HG03045 (cell line): ENCODE data around the gene IQCC.
A peak's percentile ranks its signal among the peaks of the same experiment; 100 is the strongest.

Source experiments
- ATAC-seq: cut with Tn5 transposase; IDR thresholded peaks from one replicate; pipeline ENCODE4 v1.9.1; 2021; ENCODE audit warnings: mild to moderate bottlenecking, moderate library complexity; ENCODE audit not compliant: unreplicated experiment

The IQCC gene

DNA sequence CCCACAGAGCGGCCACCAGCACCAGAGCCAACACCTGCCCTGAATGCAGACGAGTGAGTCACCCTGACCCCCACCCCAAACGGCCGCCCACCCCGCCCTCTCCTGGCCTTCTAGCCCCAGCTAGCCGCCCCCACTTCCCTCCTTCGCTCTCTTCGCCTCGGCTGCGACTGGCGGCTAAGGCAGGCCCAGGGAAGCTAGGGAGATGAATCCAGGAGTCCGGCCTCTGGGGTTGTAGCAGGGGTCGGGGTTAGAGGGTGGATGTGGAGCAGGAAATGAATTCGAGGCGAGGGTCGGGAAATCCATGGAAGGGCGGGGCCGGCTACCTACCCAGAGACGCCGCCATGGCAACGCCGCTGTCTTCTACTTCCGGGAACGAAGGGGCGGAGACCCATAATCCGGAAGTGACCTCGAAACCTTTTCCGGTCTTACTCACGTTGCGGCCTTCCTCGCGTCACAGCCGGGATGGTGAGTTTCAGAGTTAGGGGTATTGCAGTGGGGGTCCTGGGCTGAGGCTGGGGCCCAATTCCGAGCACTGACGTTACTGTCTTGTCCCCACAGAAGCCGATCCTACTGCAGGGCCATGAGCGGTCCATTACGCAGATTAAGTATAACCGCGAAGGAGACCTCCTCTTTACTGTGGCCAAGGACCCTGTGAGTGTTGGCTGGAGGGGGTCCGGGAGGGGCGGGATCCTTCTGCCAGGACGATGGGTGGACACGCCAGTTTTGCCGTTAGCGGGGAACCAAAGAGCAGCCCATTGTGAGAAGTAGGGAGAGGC lies 16.7 kb downstream of the IQCC start, which contains the start of the genes EIF3I and TMEM234:
Gene EIF3I (plus strand): TSS at position 428 of the 776 bp plus-strand sequence. CDS start 35 bp downstream, at position 463.
Gene TMEM234 (minus strand): TSS at position 374 of the 776 bp plus-strand sequence. CDS start 31 bp downstream, at position 343.
- ATAC-seq, result peak; percentile 94

DNA sequence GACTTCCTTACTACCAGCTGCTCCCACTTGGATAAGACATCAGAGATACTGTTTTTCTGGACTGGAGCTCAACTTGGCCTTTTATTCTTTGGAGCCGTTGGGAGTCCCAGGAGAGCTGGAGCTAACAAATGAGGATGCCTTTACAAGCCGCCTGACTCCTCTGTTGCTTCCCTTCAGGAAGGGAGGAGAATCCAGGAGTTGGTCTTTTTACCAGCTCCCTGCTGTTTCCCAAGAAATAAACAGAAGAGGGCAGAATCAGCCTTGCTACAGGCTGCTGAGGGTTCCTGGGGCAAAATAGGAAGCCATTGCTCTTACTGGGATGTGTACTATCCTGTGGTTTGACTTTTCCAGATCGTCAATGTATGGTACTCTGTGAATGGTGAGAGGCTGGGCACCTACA lies 18.2 kb downstream of the IQCC start:
- ATAC-seq, result no peak

DNA sequence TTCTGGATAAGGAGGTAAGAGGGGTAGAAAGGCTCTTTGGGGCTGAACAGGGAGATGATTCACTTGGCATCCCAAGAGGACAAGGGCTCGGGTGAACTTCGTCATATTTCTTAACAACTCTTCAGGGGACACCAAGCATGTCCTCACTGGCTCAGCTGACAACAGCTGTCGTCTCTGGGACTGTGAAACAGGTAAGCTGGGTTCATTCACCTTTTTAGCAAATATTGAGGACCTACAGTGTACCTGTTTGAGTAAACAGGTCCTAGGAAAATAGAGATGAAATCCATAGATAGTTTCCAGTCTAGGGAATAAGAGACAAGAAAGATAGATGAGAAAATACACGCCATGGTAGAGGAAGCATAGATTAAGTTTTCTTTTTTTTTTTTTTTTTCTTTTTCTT lies 18.8 kb downstream of the IQCC start:
- no peak for ATAC-seq

DNA sequence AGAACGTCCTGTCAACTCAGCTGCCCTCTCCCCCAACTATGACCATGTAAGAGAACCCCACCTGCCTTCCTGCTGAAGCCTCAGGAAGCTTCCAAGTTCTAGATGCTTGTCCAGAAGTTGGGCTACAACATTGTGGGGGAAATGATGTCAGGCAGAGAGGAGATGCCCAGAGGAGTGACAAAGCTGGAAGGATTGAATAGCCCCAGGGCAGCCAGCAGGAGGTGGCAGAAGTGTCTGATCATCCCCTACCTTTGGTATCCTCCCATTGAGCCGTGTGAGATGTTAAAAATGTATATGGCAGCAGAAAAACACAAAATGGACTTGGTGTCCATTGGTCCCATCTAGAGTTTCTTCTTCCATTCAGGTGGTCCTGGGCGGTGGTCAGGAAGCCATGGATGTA lies 23.3 kb downstream of the IQCC start:
- ATAC-seq, result no peak

DNA sequence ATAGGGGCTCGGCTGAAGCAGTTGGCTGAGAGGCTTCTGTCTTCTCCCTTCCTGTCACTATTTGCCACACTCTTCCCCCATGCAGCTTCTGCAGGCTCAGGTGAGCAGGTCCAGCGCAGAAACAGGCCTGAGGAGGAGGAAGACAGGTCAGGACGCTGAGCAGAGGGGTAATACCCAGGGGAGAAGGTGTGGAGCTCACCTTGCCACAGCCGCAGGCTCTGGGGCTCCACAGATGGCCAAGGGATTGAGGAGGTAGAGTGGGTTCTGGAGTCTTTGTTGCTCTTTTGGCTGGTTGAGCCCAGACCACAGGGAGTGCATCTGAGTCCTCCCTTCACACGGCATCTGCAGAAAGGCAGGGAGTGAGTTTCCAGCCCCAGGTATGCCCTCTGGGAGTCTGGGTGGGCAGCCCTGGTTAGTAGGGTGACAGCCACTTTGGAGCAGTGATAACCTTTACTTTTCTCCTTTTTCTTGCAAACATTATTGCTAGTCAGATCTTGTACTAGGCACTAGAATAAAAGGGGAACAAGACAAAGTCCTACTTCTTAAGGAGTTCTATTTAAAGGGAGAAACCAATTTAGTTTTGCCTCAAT lies 26.5 kb downstream of the IQCC start:
- no peak for ATAC-seq

DNA sequence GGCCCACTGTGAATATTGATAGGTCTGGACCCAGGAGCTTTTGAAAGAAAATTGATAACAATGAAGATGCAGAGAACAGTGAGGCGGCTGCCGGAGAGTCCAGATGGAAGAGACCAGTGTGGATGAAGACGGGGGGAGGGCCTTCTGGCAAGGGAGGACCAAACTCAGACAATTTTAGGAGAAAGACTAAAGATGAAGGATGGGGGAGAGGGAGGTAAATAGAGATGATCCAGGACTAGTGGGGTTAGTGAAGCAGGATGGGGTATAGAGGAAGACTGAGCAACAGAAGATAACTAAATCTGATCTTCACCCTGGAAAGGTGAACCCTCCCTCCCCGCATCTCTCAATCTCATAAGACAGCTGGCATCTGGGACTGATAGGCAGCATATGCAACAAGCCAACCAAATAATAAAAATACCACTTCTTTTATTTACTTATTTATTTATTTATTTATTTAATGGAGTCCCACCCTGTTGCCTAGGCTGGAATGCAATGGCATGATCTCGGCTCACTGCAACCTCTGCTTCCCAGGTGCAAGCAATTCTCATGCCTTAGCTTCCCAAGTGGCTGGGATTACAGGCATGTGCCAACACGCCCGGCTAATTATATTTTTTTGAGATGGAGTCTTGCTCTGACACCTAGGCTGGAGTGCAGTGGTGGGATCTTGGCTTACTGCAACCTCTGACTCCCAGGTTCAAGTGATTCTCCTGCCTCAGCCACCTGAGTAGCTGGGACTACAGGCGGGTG lies 27.3 kb downstream of the IQCC start:
- ATAC-seq, result no peak

DNA sequence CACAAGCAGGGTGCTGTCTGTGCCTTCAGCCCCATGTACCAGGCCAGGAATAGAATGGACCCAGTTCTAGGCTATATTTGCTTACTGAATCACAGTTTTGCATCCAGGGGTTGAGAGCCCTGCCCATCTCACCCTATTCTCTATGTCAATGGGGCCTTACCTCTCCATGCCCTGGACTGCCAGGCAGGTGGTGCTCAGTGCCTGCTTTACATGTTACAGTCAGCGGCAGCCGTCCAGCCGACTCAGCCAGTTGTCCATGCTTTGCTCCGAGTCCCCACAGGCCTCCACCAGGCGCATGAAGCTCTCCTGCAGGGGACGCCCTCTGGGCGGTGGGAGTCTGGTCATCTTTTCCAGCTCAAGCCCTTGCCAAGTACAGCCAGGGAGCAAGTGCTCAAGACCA lies 29.3 kb downstream of the IQCC start:
- ATAC-seq, result no peak

DNA sequence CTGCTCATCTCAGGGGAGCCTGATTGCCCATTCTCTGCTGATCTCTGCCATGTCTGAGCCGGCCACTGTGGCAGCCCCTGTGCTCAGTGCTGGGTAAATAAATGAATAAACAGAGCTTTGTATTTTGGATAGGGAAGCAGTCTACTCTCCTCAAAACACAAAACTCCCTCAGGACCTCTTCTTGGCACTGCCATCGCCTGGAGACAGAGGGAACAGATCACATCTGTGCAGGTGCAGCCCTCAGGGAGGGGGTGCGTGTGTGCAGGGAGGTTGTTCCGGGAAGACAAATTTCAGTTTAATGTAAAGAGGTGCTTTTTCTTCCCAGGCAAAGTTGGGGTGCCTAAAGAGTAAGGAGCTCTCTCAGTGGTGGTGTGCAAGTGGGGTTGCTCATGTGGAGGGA lies 33.9 kb downstream of the IQCC start:
- no peak for ATAC-seq

DNA sequence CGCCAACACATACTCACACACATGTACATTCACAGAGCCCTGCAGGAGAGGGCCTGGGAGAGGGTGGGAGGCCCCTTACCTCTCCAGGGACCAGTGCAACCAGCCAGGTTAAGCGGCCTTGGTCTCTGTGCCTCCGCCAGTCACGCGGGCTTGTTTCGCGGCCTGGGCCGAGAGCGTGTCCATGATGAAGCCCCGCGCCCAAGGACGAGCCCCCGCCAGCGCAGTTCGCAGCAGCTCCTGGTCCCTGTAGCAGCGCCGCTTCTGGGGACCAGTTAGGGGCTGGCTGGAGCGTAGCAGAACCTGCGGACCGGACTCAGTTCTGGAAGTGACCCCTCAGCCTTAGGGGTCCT lies 34.3 kb downstream of the IQCC start:
- ATAC-seq, result no peak

DNA sequence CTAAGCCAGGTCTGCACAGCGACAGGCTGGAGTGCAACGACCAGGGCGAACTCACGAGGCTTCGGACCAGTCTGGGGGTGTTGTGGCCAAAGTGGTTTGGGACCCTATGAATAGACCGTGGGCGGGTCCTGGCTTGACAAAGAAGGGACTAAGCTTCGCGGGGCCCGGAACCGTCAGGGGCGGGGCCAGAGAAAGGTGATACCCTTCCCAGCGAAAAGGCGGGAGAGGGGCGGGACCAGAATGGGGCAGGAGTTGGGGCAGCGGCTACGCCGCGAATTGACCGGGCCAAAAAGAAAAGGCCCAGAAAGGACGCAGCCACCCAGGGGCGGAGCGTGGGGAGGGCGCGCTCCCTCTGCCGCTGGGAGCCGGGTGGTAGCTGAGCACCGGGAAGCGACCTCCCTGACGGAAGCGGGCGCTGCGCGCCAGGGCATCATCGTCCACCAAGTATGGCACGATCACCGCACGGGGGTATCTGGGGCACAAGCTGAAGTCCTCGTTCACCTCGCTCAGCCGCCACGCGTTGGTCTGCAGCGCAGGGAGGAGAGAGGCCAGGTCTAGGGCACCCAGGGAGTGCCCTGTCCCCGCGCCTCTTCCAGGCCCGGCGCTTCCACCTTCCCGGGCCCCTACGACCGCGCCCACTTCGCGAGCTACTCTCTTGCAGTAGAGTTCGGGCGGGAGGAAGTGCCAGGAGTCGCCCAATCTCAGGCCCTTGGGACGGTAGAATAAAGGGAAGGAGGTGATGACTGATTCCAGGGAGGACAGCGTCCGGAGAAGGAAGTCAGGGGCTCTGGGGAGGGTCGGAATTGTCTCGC lies 34.9 kb downstream of the IQCC start:
- peak; percentile 51 for ATAC-seq

DNA sequence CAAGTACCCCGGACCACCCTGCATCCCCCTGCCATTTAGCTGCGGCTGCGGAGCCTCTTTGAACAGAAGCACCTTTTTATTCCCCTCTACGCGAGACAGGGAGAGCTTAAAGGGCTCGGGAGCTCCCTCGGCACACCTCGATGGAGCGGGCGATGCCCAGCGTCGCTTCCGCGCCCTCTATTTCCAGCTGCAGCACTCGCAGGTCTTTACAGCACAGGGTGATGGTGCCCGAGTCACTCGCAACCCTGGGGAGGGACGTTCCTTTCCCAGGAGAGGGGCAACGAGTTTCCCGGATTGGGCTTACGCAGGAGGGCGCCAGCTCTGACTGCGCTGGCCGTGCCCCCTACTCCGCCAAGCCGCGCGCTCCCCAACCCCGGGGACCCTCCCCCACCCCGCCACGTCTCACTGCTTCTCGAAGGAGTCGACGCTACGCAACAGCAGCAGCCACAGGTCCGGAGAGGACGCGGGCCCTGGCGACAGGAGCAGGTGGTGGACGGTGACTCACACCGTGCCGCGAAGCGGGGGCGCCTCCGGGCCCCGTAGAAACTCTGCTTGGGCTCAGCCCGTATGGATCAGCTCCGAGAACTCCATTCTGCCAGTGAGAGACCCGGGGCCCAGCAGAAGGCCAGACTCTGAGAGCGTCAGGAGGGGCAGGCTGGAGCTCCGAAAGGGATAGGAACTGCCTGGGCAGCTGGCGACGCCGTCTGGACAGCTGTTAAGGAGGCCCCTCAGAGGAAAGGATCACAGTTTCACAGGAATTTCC lies 35.7 kb downstream of the IQCC start:
- no peak for ATAC-seq

DNA sequence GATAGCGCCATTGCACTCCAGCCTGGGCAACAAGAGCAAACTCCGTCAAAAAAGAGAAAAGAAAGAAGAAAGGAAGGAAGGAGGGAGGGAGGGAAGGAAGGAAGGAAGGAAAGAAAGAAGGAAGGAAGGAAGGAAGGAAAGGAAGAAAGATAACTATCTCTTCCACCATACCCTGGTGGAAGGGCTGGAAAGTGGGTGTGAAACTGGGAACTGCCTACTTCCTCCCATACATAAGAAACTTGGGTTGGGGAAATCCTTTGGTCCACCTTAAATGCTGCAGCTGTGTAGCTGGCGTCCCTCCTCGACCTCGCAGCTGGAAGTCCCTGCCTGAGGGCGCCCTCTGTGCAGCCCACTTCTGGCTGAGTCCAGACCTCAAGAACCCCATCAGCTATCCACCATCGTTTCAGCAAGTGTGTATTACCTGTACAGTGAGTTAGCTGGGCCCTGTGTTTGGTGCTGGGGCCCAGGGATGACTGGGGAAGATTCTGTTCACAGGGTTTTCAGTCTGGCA lies 36.9 kb downstream of the IQCC start:
- no peak for ATAC-seq

DNA sequence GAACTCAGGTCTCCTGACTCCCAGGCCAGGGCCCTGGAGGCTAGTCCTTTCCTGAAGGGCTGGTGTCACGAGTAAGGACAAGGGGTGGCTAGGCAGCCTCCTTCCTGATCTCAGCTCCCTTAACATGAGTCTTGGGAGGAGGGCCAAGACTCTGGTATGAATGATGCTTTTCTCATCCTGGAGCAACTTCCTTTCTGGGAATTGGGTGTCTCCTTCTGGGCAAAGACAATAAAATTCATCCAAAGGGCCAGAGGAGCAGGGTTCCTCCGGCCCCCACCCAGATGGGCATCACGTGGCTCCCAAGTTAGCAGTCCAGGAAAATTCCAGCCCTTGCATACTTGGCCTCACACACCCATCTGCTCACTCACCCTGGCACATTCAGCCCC lies 41.4 kb downstream of the IQCC start, which contains the start of gene FAM167B:
Gene FAM167B (plus strand): TSS at position 335 of the 386 bp plus-strand sequence. CDS start 200 bp downstream, outside the sequence.
- ATAC-seq, result no peak

DNA sequence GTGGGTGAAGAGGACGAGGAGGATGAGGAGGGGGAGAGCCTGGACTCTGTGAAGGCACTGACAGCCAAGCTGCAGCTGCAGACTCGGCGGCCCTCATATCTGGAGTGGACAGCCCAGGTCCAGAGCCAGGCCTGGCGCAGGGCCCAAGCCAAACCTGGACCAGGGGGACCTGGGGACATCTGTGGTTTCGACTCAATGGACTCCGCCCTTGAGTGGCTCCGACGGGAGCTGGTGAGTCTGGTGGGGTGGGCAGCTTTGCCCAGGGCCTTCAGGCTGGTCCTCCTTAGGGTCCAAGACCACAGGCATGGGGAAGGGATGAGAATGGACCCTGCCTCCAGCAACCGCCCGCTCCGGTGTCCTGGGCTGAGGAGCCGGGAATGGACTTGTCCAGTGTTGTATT lies 42.0 kb downstream of the IQCC start:
- ATAC-seq, result no peak

DNA sequence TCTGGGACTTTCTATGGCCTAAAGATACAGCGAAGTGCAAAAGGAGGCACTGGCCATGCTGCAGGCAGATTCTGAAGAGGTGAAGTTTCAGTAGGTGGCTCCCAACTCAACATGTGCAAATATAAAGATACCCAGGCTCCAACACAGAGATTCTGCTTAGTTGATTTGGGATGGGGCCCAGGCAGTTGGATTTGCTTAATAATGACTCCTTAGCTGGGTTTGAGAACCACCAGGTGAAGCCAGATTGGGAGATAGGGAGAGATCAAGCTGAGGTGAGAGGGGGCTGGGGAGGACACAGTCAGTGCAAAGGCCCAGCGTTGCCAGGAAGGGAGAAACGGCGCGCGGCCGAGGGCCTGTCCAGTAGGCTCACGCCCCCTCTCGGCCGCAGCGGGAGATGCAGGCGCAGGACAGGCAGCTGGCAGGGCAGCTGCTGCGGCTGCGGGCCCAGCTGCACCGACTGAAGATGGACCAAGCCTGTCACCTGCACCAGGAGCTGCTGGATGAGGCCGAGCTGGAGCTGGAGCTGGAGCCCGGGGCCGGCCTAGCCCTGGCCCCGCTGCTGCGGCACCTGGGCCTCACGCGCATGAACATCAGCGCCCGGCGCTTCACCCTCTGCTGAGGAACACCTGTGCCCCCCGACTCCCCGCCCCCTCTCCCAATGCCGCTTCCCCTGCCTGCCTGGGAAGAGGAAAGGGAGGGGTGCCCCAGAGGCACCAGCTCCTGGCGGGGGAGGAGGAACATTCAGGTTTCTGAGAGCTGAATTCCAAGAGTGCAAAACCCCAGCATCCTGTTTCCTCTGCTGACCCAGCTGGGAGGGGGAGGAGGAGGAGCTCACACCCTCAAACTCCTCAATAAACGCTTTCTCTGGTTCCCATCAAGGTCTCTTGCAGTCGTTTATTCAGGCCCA lies 42.8 kb downstream of the IQCC start:
- ATAC-seq, result no peak

DNA sequence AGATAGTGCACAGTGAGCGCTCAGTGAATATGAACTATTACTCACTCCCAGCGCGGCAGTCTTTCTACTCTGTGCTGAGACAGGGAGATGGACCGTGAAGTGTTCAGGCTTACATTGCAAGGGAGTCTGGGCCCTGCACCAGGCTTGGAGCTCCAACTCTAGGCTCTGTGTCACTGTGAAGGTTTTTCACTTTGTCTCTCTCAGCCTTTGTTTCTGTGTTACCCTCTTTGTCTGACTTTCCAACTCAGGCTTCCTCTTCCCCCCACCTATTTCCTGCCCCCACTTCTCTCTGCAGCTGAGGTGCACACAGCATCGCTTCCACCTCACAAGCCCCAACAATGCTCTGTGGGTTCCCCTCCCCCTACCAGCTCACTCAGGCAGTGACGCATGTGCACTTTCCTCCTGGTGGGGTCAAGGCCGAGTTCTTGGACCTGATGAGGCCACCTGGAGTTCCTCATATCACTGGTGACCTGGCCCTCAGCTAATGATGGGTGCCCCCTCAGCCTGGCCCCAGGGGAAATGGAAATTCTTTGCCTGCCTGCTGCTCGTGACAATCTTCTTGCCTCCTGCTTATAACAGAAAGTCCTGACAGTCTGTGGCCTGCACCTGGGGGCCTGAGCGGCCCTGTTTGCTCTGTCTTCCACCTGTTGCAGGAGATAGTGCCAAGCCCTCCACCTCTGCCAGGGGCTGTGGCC lies 44.5 kb downstream of the IQCC start:
- peak; percentile 49 for ATAC-seq

DNA sequence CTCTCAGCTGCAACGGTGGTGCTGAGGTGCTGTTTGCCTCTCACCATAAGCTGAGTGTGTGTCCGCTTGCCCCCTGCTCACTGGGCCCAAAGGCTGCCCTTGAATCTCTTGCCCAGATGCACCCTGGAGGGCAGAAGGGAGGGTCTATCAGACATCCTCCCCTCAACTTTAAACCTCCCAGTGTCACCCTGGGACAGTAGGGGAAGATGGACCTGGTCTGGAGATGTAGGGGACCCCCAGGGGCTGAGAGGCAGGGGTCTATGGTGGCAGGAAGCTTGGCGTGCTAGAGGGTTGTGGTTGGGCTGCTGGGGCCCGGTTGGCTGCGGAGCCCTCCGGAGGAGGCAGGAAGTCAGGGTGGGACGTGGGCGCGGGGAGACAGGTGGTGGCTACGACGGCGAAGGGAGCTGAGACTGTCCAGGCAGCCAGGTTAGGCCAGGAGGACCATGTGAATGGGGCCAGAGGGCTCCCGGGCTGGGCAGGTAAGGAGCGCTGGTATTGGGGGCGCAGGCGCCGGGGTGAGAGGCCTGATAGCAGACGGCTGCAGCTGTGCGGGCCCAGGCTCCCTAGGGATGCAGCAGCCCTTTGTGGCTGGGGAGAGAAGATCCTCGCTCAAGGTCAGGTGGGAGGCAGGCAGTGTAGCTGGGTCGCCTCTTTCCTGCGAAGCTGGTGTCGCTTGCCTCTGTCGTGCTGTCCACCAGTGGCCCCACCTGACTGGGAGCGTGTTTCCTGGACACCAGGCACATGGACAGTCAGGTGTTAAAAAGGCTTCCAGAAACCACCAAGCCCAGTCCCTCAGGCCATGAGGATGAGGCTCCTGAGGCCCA lies 45.6 kb downstream of the IQCC start, which contains the start of gene LCK:
Gene LCK (plus strand): TSS at position 373 of the 824 bp plus-strand sequence. CDS start 23,065 bp downstream, outside the sequence.
- no peak for ATAC-seq
